ENCODE results near the gene ZSWIM3. TPM values are rescaled to one million over a fixed set of nuclear protein-coding genes. Genes with fewer than 3 reads are reported as not detected.
A peak's percentile ranks its signal among the peaks of the same experiment; 100 is the strongest.

ZSWIM3 gene
- total and polyA plus RNA-seq, 4 donors = 0.56 to 4.2 (median 2.3) TPM

- 93% methylated on average over 8 of the region's 8 CpGs for WGBS
- TF ChIP-seq JUND (IDR thresholded peaks at IDR 0.05) (no peak), CTCF (IDR thresholded peaks at IDR 0.05; ENCODE audit: low read depth, low read length, missing input control) (no peak), YY1 (IDR thresholded peaks at IDR 0.05) (no peak), FOXA1 (IDR thresholded peaks at IDR 0.05) (no peak), ZBTB33 (IDR thresholded peaks at IDR 0.05) (no peak), HNF4A (conservative IDR thresholded peaks at IDR 0.05) (no peak), TAF1 (conservative IDR thresholded peaks at IDR 0.05) (no peak), EGR1 (IDR thresholded peaks at IDR 0.05; ENCODE audit: low read depth in 2 of 2) (no peak), MAX (IDR thresholded peaks at IDR 0.05) (no peak), NR2F2 (IDR thresholded peaks at IDR 0.05) (no peak), GABPA (IDR thresholded peaks at IDR 0.05 in 1 of 2, conservative IDR thresholded peaks at IDR 0.05 in 1 of 2) (no peak), RXRA (IDR thresholded peaks at IDR 0.05) (no peak), ATF3 (IDR thresholded peaks at IDR 0.05) (no peak)
Observed at GRCh38 chr20:45810191-45810970, 47.0 kb upstream of the ZSWIM3 start.

GRCh38 chr20:45812157-45813005 is 45.0 kb upstream of the ZSWIM3 start, which contains the start of gene UBE2C:
Gene UBE2C (plus strand): TSS chr20:45812644. CDS start chr20:45812696, 52 bp downstream.
- H3K4me1 ChIP-seq (ENCODE audit: control insufficient read depth in 4 of 4, insufficient read depth in 4 of 4, low read length in 3 of 4) = peaks cover 0 to 13% (median 7%) of the 10 kb centered on the region in 4 donors
- WGBS = 4% methylated on average over 65 of the region's 65 CpGs
- H3K36me3 ChIP-seq (ENCODE audit: control insufficient read depth in 4 of 4, insufficient read depth in 3 of 4, low read depth in 1 of 4, low read length in 3 of 4) = peaks cover 3 to 30% (median 27%) of the 10 kb centered on the region in 4 donors
- DNase-seq (ENCODE audit: low spot score) = peak; percentile 95
- H3K27ac ChIP-seq (ENCODE audit: low read depth in 1 of 2, low read length in 2 of 2) = no peak within 1 kb of the TSS
- no peaks in the 10 kb centered on the region for H3K9me3 ChIP-seq (ENCODE audit: control insufficient read depth in 4 of 4, low read length in 3 of 4)
- H3K4me3 ChIP-seq (ENCODE audit: low read depth in 1 of 3, low read length in 3 of 3) = peak within 1 kb of the TSS in 2 of 3 donors; percentile 29 to 53
- no peak within 1 kb of the TSS for H3K9ac ChIP-seq (ENCODE audit: low read depth in 1 of 2, low read length in 2 of 2)
- no peaks in the 10 kb centered on the region for H3K27me3 ChIP-seq (ENCODE audit: control insufficient read depth in 4 of 4, insufficient read depth in 4 of 4, low read length in 3 of 4)
- no peak for TF ChIP-seq JUND (IDR thresholded peaks at IDR 0.05)
- no peak for TF ChIP-seq FOXA1 (IDR thresholded peaks at IDR 0.05)
- no peak for TF ChIP-seq CTCF (IDR thresholded peaks at IDR 0.05; ENCODE audit: low read depth, low read length, missing input control)
- peak; percentile 99 for TF ChIP-seq SP1 (IDR thresholded peaks at IDR 0.05)
- TF ChIP-seq EGR1 (IDR thresholded peaks at IDR 0.05; ENCODE audit: low read depth in 2 of 2) = no peak
- TF ChIP-seq RAD21 (IDR thresholded peaks at IDR 0.05) = peak in 1 of 2 donors; percentile 9
- TF ChIP-seq FOXA2 (IDR thresholded peaks at IDR 0.05) = no peak
- TF ChIP-seq HNF4A (conservative IDR thresholded peaks at IDR 0.05) = no peak
- peak; percentile 19 for TF ChIP-seq NR2F2 (IDR thresholded peaks at IDR 0.05)
- TF ChIP-seq RXRA (IDR thresholded peaks at IDR 0.05) = no peak
- TF ChIP-seq REST (IDR thresholded peaks at IDR 0.05) = no peak
- peak in 1 of 2 donors; percentile 21 for TF ChIP-seq GABPA (IDR thresholded peaks at IDR 0.05 in 1 of 2, conservative IDR thresholded peaks at IDR 0.05 in 1 of 2)
- TF ChIP-seq HNF4G (IDR thresholded peaks at IDR 0.05) = no peak
- no peak for TF ChIP-seq ATF3 (IDR thresholded peaks at IDR 0.05)

More at GRCh38 chr20:45810191-45810970, 47.0 kb upstream of the ZSWIM3 start:
- Histone ChIP-seq H3K27ac (ENCODE audit: low read depth in 1 of 2, low read length in 2 of 2) (no peak overlapping the region), H3K36me3 (ENCODE audit: control insufficient read depth in 4 of 4, insufficient read depth in 3 of 4, low read depth in 1 of 4, low read length in 3 of 4) (peaks cover 3 to 46% (median 37%) of the 10 kb centered on the region in 4 donors), H3K27me3 (ENCODE audit: control insufficient read depth in 4 of 4, insufficient read depth in 4 of 4, low read length in 3 of 4) (no peaks in the 10 kb centered on the region), H3K9me3 (ENCODE audit: control insufficient read depth in 4 of 4, low read length in 3 of 4) (no peaks in the 10 kb centered on the region), H3K4me3 (ENCODE audit: low read depth in 1 of 3, low read length in 3 of 3) (no peak overlapping the region), H3K9ac (ENCODE audit: low read depth in 1 of 2, low read length in 2 of 2) (no peak overlapping the region), H3K4me1 (ENCODE audit: control insufficient read depth in 4 of 4, insufficient read depth in 4 of 4, low read length in 3 of 4) (peaks cover 0 to 13% (median 7%) of the 10 kb centered on the region in 4 donors)
- no peak for DNase-seq (ENCODE audit: low spot score)

All from liver (tissue), 9 donors.